ACC112 (cell line): Measurements from ENCODE around the gene SHROOM3.

Experiments used
- H2AFZ ChIP-seq: fragments of 200-600 bp; sonication (generic); one replicate; pipeline ENCODE4 v1.6.0; 2017; ENCODE audit warnings: antibody characterized with exemption, low read length; ENCODE audit not compliant: unreplicated experiment
- H3K27ac ChIP-seq: fragments of 200-600 bp; sonication (generic); 2 replicates; pipeline ENCODE4 v1.5.1; 2014; ENCODE audit warnings: low read depth, mild to moderate bottlenecking, antibody characterized with exemption, low read length, moderate library complexity
- H3K27me3 ChIP-seq: fragments of 200-600 bp; sonication (generic); 2 replicates; pipeline ENCODE4 v1.6.1; 2014; ENCODE audit warnings: mild to moderate bottlenecking, antibody characterized with exemption, low read length, moderate library complexity, mixed read lengths; ENCODE audit not compliant: insufficient read depth
- H3K36me3 ChIP-seq: fragments of 200-600 bp; sonication (generic); 2 replicates; pipeline ENCODE4 v1.6.1; 2016; ENCODE audit warnings: mild to moderate bottlenecking, antibody characterized with exemption, low read length, moderate library complexity, mixed read lengths; ENCODE audit not compliant: insufficient read depth
- H3K4me1 ChIP-seq: fragments of 200-600 bp; sonication (generic); one replicate; pipeline ENCODE4 v1.6.1; 2016; ENCODE audit warnings: low read length, mixed read lengths; ENCODE audit not compliant: insufficient read depth, unreplicated experiment, control insufficient read depth
- H3K4me3 ChIP-seq: fragments of 200-600 bp; sonication (generic); 2 replicates; pipeline ENCODE4 v1.5.1; 2014; ENCODE audit warnings: mild to moderate bottlenecking, low read depth, low read length
- H3K79me2 ChIP-seq: fragments of 200-600 bp; sonication (generic); one replicate; pipeline ENCODE4 v1.6.0; 2016; ENCODE audit warnings: low read length; ENCODE audit not compliant: control insufficient read depth, unreplicated experiment, insufficient read depth

The SHROOM3 gene

DNA sequence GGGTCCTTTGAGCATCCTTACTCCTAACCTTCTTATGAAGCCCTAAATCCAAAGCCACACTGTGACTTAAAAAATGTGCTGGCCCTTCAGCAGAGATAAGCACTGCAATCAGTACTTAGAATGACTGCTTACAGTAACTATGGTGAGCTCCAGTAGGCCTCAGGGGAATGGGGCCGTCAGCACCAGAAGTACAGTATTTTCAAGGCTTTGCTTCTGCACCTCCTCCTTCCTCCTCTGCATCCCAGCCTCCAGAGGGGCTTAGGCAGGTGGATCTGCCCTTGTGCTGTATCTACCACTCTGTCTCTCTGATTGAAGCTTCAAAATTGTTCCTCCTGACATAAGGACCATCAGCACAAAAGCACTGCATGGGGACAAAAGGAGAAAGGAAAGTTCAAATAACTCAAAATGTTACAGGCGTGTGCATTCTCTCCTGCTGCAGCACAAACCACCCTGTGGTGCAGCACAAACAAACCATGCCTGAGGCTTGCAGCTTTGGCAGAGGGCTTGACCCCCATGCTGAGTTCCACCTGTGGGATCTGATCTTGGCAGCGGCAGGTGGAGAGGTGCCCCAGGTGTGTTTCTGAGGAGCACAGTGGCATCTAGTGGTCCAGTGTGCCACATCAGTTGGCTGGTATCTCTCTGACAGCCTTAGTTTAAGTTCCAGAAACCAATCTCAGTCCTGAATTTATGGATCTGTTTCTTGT is 298.2 kb downstream of the SHROOM3 start:
- no peak overlapping the region for H3K4me3 ChIP-seq
- no peak overlapping the region for H2AFZ ChIP-seq
- H3K27ac ChIP-seq: no peak overlapping the region
- H3K79me2 ChIP-seq: no peaks in the 10 kb centered on the region
- H3K27me3 ChIP-seq: no peaks in the 10 kb centered on the region
- H3K4me1 ChIP-seq: peaks cover 3% of the 10 kb centered on the region
- H3K36me3 ChIP-seq: no peaks in the 10 kb centered on the region

DNA sequence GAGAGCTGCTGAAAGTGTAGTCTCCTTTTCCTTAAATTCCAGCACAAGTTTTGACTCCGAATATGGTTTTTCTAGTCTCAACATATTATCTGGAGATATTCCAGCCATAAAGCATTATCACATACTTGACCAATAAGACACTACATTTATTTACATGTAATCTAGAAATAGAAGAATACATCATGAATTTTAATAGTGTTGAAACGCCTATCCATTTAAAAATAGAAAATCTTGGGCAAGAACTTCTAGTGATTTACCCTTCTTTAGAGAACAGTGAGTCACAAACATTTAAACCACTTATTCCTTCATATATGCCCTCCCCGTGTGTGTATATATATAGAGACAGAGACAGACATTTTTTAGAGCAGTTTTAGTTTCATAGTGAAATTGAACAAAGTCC is 301.4 kb downstream of the SHROOM3 start:
- Histone ChIP-seq H3K27me3 (no peaks in the 10 kb centered on the region), H3K36me3 (no peaks in the 10 kb centered on the region), H3K4me3 (no peak overlapping the region), H3K79me2 (no peaks in the 10 kb centered on the region), H3K4me1 (peaks cover 10% of the 10 kb centered on the region), H3K27ac (no peak overlapping the region), H2AFZ (no peak overlapping the region)

DNA sequence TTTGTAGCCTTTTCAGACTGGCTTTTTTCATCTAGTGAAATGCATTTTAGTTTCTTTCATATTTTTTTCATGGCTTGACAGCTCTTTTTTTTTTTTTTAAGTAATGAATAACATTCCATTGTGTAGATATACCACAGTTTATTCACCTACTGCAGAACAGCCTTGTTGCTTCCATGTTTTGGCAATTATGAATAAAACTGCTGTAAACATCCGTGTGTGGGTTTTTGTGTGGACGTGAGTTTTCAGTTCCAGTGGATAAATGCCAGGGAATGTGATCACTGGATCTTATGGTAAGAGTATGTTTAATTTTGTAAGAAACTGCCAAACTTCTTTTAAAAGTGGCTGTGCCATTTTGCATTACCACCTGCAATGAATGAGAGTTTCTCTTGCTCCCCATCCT is 302.2 kb downstream of the SHROOM3 start:
- no peaks in the 10 kb centered on the region for H3K36me3 ChIP-seq
- H3K27ac ChIP-seq: no peak overlapping the region
- no peaks in the 10 kb centered on the region for H3K27me3 ChIP-seq
- no peak overlapping the region for H3K4me3 ChIP-seq
- no peak overlapping the region for H2AFZ ChIP-seq
- H3K79me2 ChIP-seq: no peaks in the 10 kb centered on the region
- H3K4me1 ChIP-seq: peaks cover 10% of the 10 kb centered on the region

DNA sequence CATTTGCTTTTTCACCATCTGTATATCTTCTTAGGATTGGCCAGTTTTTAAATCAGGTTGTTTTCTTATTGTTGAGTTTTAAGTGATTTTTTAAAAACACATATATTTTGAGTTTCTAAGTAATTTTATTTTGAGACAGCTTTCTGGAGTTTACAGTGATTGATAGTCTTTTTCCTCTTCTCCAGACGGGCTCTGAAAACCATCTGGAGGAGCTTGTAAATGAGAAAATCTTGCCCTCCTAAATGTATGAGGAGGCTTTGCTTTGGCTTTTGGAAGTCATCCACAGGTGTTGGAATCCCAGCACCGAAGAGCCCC is 302.7 kb downstream of the SHROOM3 start:
- no peaks in the 10 kb centered on the region for H3K79me2 ChIP-seq

DNA sequence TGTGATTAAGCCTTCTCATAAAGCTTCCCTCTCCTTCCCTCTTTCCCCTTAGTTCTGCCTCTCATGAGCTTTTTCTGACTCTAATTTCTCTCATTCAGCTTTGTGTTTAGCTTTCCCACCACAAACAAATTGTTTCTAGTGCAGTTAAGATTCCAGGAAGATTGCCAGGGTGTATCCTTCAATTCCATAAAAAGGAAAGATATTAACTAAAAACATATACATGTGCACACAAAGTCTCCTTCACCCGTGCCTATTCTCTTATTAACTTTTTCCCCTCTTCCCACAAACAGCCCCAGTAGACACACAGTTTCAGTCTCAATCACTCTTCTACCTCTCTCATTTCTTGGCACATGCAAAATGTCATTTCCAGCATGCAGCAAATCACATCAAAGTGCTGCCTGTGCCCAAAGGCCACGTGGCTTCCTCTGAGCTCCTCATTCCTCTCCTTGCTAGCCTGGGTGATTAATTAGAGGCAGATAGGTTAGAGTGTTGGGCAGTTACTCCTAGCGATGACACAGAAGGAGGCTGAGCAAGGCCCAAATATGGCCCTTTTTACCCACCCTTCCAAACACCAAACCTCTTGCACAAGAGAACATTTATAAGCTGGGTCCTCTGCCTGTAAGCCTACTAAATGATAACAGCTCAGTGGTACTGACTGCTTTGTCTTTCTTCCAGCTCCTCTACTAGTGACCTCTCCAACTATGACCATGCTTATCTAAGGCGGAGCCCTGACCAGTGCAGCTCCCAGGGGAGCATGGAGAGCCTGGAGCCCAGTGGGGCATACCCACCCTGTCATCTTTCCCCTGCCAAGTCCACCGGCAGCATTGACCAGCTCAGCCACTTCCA is 303.3 kb downstream of the SHROOM3 start:
- Histone ChIP-seq H3K79me2 (no peaks in the 10 kb centered on the region), H2AFZ (peak overlapping the region; percentile 48), H3K27me3 (no peaks in the 10 kb centered on the region), H3K4me1 (peaks cover 10% of the 10 kb centered on the region), H3K4me3 (no peak overlapping the region), H3K36me3 (no peaks in the 10 kb centered on the region), H3K27ac (no peak overlapping the region)

More for the DNA sequence above, 302.7 kb downstream of the SHROOM3 start:
- Histone ChIP-seq H3K27ac (no peak overlapping the region), H3K36me3 (no peaks in the 10 kb centered on the region), H3K4me1 (peaks cover 10% of the 10 kb centered on the region), H3K27me3 (no peaks in the 10 kb centered on the region), H3K4me3 (no peak overlapping the region), H2AFZ (no peak overlapping the region)

DNA sequence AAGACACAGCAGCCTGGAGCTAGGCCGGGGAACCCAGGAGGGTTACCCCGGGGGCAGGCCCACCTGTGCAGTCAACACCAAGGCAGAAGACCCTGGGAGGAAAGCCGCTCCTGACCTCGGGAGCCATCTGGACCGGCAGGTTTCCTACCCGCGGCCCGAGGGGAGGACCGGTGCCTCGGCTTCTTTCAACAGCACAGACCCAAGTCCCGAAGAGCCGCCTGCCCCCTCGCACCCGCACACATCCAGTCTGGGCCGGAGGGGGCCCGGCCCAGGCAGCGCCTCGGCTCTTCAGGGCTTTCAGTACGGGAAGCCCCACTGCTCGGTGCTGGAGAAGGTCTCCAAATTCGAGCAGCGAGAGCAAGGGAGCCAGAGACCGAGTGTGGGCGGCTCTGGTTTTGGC is 305.2 kb downstream of the SHROOM3 start:
- peaks cover 20% of the 10 kb centered on the region for H3K4me1 ChIP-seq
- H3K79me2 ChIP-seq: no peaks in the 10 kb centered on the region
- H3K4me3 ChIP-seq: no peak overlapping the region
- no peaks in the 10 kb centered on the region for H3K36me3 ChIP-seq
- no peak overlapping the region for H2AFZ ChIP-seq
- no peak overlapping the region for H3K27ac ChIP-seq
- no peaks in the 10 kb centered on the region for H3K27me3 ChIP-seq

DNA sequence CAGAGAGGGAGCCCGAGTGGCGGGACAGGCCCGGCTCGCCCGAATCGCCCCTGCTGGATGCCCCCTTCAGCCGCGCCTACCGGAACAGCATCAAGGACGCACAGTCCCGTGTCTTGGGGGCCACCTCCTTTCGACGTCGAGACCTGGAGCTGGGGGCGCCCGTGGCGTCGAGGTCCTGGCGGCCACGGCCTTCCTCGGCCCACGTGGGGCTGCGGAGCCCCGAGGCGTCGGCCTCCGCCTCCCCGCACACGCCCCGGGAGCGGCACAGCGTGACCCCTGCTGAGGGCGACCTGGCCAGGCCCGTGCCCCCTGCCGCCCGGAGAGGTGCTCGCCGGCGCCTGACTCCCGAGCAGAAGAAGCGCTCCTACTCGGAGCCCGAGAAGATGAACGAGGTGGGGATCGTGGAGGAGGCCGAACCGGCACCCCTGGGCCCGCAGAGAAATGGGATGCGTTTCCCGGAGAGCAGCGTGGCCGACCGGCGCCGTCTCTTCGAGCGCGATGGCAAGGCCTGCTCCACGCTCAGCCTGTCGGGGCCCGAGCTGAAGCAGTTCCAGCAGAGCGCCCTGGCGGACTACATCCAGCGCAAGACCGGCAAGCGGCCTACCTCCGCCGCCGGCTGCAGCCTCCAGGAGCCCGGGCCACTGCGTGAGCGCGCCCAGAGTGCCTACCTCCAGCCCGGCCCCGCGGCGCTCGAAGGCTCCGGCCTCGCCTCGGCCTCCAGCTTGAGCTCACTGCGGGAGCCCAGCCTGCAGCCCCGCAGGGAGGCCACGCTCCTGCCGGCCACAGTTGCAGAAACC is 306.0 kb downstream of the SHROOM3 start:
- H3K27me3 ChIP-seq: no peaks in the 10 kb centered on the region
- no peak overlapping the region for H3K4me3 ChIP-seq
- peaks cover 24% of the 10 kb centered on the region for H3K4me1 ChIP-seq
- no peaks in the 10 kb centered on the region for H3K36me3 ChIP-seq
- no peak overlapping the region for H2AFZ ChIP-seq
- H3K27ac ChIP-seq: no peak overlapping the region
- H3K79me2 ChIP-seq: no peaks in the 10 kb centered on the region

DNA sequence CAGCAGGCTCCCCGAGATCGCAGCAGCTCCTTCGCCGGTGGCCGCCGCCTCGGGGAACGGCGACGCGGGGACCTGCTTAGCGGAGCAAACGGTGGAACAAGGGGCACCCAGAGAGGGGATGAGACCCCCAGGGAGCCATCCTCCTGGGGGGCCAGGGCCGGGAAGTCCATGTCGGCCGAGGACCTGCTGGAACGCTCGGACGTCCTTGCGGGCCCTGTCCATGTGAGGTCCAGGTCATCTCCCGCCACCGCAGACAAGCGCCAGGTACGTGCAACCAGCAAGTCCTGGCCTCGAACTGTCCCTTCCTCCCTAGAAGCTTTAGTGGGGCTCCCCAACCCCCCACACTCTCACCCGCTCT is 306.6 kb downstream of the SHROOM3 start:
- Histone ChIP-seq H3K4me3 (no peak overlapping the region), H3K4me1 (peaks cover 24% of the 10 kb centered on the region), H2AFZ (no peak overlapping the region), H3K27me3 (no peaks in the 10 kb centered on the region), H3K79me2 (no peaks in the 10 kb centered on the region), H3K36me3 (no peaks in the 10 kb centered on the region), H3K27ac (no peak overlapping the region)

DNA sequence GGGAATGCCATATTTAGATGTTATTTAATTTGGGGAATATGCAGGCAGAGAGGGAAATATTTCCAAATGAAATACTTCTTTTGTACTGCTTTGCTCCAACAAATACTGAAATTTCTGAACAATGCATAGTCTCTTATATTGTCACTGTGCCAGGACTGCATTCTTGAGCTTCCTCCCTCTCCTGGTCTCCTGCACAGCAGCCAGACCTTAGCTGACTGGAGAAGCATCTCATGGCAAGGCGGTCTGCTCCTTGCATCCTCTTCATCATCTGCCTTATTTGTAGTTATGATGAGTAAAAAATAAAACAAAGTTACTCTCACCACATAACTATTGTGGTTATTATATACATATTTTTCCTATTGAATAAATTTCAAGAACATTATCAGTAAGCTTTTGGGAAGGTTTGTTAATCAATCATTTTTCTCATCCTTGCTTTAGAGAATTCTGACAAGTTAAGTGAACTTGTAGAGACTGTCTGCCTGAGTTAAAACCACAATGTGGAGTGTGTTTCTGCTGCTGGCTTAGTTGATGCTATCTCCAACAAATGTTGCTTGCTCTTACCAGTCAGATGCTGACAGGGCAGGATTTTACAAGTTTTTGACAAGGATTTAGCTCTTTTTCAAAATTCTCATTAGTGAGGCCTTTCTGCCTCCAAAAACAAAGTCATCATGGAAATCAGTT is 309.4 kb downstream of the SHROOM3 start:
- Histone ChIP-seq H3K27ac (no peak overlapping the region), H3K79me2 (no peaks in the 10 kb centered on the region), H2AFZ (no peak overlapping the region), H3K4me3 (no peak overlapping the region), H3K4me1 (peaks cover 14% of the 10 kb centered on the region), H3K36me3 (no peaks in the 10 kb centered on the region), H3K27me3 (no peaks in the 10 kb centered on the region)

DNA sequence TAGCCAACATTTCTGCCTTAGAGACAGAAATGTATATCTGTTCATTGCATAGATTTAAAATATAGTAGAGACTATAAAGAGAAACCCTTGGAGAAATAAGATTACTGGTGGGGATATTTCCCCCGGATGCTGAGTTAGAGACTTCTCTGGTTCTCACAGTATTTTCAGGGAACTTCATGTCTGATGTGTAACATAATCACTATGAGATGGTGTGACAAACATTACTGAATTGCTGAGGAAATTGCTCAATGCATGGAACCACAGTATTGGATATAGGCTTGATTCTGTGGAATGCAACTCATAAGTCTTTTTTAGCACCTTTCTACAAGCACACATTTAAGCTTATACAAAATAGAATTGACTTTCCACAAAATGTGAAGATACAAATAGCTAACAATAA is 310.2 kb downstream of the SHROOM3 start:
- H3K4me1 ChIP-seq: peaks cover 14% of the 10 kb centered on the region
- no peak overlapping the region for H2AFZ ChIP-seq
- H3K27me3 ChIP-seq: no peaks in the 10 kb centered on the region
- H3K36me3 ChIP-seq: no peaks in the 10 kb centered on the region
- H3K79me2 ChIP-seq: no peaks in the 10 kb centered on the region
- H3K4me3 ChIP-seq: no peak overlapping the region
- H3K27ac ChIP-seq: no peak overlapping the region
